Fibroblast of villous mesenchyme (primary cell): ENCODE data around the gene ABCC4. TPM values are rescaled to one million over a fixed set of nuclear protein-coding genes. Genes with fewer than 3 reads are reported as not detected.

Source experiments
- DNase-seq: peaks from one replicate; pipeline ENCODE4 v3.0.0-alpha.2; 2010; ENCODE audit warnings: low read depth
- H3K4me3 ChIP-seq: 2 replicates; pipeline ENCODE4 v1.5.1; 2011; ENCODE audit warnings: low read depth, mild to moderate bottlenecking, low read length
- CTCF ChIP-seq: IDR thresholded peaks from 2 replicates; pipeline ENCODE4 v1.5.1; 2012; ENCODE audit warnings: low read depth, mild to moderate bottlenecking, low read length; ENCODE audit not compliant: insufficient read depth
- total RNA-seq: library from RNA; depleted of rRNA; stranded (reverse); fragments of >200 nt; gene quantifications from 2 replicates; pipeline ENCODE4 v1.2.3, GENCODE V29; 2012

The ABCC4 gene
- total RNA-seq, 1 donor = 56.6 TPM

DNA sequence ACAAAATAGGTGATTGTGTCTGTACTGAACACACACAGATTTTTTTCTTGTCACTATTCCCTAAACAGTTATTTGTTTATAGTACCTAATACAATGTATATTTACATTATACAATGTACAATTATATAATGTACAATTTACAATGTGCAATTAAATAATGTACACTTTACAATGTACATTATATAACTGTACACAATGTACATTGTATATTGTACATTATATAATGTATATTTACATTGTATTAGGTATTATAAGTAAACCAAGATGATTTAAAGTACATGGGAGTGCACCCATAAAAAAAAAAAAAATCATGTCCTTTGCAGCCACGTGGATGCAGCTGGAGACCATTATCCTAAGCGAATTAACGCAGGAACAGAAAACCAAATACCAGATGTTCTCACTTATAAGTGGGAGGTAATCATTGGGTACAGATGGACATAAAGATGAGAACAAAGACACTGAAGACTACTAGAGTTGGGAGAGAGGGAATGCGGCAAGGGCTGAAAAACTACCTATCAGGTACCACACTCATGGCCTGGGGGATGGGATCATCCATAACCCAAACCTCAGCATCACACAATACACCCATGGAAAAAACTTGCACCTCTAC lies 68.1 kb downstream of the ABCC4 start:
- DNase-seq = no peak
- H3K4me3 ChIP-seq = no peak overlapping the region
- TF ChIP-seq CTCF = no peak

GRCh38 chr13:95231393-95231792 lies 69.9 kb downstream of the ABCC4 start:
- no peak for DNase-seq
- TF ChIP-seq CTCF = no peak
- H3K4me3 ChIP-seq = no peak overlapping the region

DNA sequence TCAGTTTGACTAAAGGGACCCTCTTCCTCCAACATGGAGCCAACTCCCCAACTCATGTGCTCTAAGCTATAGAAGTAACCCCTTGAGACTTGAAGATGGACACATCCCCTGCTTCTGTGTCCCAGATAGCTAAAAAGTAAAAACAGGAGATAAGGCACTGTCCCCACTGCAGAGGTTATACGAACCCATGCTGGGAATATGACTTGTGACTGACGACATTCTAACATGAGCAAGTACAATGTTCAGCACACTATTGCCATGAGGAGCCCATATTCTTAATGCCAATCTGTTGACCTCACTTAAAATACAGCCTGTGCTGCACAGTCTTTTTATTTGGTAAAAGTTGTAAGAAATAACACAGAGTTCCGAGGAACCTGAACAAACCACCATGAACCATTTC lies 71.4 kb downstream of the ABCC4 start:
- no peak overlapping the region for H3K4me3 ChIP-seq
- TF ChIP-seq CTCF = no peak
- DNase-seq = no peak

DNA sequence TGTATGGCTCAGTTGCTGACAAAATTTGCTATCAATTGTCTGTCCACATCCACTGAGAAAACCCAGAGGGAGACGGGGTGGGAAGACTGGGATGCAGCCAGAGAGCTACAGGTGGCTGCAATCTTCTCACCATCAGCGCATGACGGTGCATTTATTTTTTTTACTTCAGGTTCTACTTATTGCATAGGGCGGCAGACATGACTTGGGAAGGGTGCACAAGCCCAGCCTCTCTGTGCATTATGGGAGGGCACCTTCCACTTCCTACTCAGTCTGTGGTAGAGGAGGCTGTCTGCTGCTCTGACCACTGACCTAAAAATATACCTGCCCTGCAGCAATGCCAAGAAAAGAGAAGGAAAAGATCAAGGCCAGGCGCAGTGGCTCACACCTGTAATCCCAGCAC lies 73.1 kb downstream of the ABCC4 start:
- DNase-seq = no peak
- TF ChIP-seq CTCF = no peak
- H3K4me3 ChIP-seq = no peak overlapping the region

DNA sequence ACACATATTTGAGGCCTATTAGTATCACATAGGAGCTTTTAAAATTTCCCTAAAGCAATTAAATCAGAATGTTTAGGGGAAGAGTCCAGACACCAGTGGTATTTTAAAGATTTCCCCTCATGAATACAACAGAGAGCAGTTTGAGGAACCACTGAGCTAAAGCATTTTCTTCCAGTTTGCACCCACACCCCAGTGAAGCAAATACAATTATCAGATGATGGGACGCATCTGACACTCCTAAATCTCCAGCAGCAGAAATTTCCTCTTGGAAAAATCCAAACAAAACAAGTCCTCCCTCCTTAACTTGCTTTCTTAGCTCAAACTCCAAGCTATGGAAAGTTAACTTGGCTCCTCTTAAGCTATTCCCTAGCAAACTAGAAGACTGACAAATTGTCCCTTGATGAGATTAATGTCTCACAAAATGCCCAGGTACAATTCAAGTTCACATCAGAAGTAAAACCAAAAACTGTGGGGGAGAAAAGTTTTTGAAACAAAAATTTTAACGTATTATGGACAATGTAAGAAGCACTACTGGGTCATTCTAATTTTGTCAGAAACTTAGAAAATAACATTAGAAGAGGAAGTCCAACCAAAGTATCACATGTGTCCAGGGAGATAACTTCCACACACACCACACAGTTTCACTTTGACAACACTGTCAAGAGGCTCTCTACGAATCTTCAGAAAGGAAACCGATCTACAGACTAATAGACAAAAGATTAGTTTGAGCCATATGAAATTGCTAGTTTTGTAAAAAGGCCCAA lies 74.1 kb downstream of the ABCC4 start:
- DNase-seq = peak; percentile 55
- no peak for TF ChIP-seq CTCF
- no peak overlapping the region for H3K4me3 ChIP-seq

GRCh38 chr13:95226476-95226875 lies 74.8 kb downstream of the ABCC4 start:
- no peak for DNase-seq
- no peak overlapping the region for H3K4me3 ChIP-seq
- no peak for TF ChIP-seq CTCF
